ENCODE measurements around the gene NEDD8. TPM values are rescaled to one million over a fixed set of nuclear protein-coding genes. Genes with fewer than 3 reads are reported as not detected.

The NEDD8 gene
- total and polyA plus RNA-seq, 2 donors (not counting 1 experiment from before 2014, with no cell fraction given) = 145 to 441 TPM

Other genes starting within 250 kb of the NEDD8 start
Only the 30 nearest of the 34 such genes appear.
- 0.17 and 0.26 TPM in 2 replicates for gene CARMIL3, start 180.4 kb downstream of the NEDD8 start, total RNA-seq
- 0.11 TPM in 1 of 2 replicates, not detected in the other for gene CARMIL3, start 180.4 kb downstream of the NEDD8 start, polyA plus RNA-seq
- gene CPNE6, start 160.8 kb downstream of the NEDD8 start, total RNA-seq = not detected in 2 replicates
- gene CPNE6, start 160.8 kb downstream of the NEDD8 start, polyA plus RNA-seq = not detected in 2 replicates
- 33.9 and 71.3 TPM in 2 replicates for gene PCK2, start 138.1 kb downstream of the NEDD8 start, total RNA-seq
- gene PCK2, start 138.1 kb downstream of the NEDD8 start, polyA plus RNA-seq = 12.7 and 15.9 TPM in 2 replicates
- 52.9 and 68.0 TPM in 2 replicates for gene DCAF11, start 117.6 kb downstream of the NEDD8 start, total RNA-seq
- gene DCAF11, start 117.6 kb downstream of the NEDD8 start, polyA plus RNA-seq = 18.4 and 21.7 TPM in 2 replicates
- gene NRL, start 117.4 kb downstream of the NEDD8 start, total RNA-seq = 0.77 and 0.99 TPM in 2 replicates
- 0.45 and 0.49 TPM in 2 replicates for gene NRL, start 117.4 kb downstream of the NEDD8 start, polyA plus RNA-seq
- under 0.01 TPM in 1 of 2 replicates, not detected in the other for gene FITM1, start 101.7 kb downstream of the NEDD8 start, total RNA-seq
- gene FITM1, start 101.7 kb downstream of the NEDD8 start, polyA plus RNA-seq = not detected in 2 replicates
- 172 and 177 TPM in 2 replicates for gene PSME1, start 96.2 kb downstream of the NEDD8 start, total RNA-seq
- 221 and 266 TPM in 2 replicates for gene PSME1, start 96.2 kb downstream of the NEDD8 start, polyA plus RNA-seq
- 12.3 and 18.0 TPM in 2 replicates for gene EMC9, start 90.8 kb downstream of the NEDD8 start, total RNA-seq
- 6.6 and 10.2 TPM in 2 replicates for gene EMC9, start 90.8 kb downstream of the NEDD8 start, polyA plus RNA-seq
- 82.7 and 148 TPM in 2 replicates for gene PSME2, start 85.8 kb downstream of the NEDD8 start, total RNA-seq
- 132 and 175 TPM in 2 replicates for gene PSME2, start 85.8 kb downstream of the NEDD8 start, polyA plus RNA-seq
- gene RNF31, start 84.9 kb downstream of the NEDD8 start, total RNA-seq = 25.4 and 30.3 TPM in 2 replicates
- gene RNF31, start 84.9 kb downstream of the NEDD8 start, polyA plus RNA-seq = 9.2 and 14.8 TPM in 2 replicates
- gene IRF9, start 71.1 kb downstream of the NEDD8 start, total RNA-seq = 110 and 142 TPM in 2 replicates
- gene IRF9, start 71.1 kb downstream of the NEDD8 start, polyA plus RNA-seq = 70.4 and 79.9 TPM in 2 replicates
- 0.51 and 1.8 TPM in 2 replicates for gene REC8, start 60.3 kb downstream of the NEDD8 start, total RNA-seq
- gene REC8, start 60.3 kb downstream of the NEDD8 start, polyA plus RNA-seq = 1.5 and 2.2 TPM in 2 replicates
- 22.6 and 25.3 TPM in 2 replicates for gene IPO4, start 43.6 kb downstream of the NEDD8 start, total RNA-seq
- gene IPO4, start 43.6 kb downstream of the NEDD8 start, polyA plus RNA-seq = 12.4 and 27.8 TPM in 2 replicates
- 49.6 and 61.6 TPM in 2 replicates for gene TM9SF1, start 36.9 kb downstream of the NEDD8 start, total RNA-seq
- 60.9 and 65.1 TPM in 2 replicates for gene TM9SF1, start 36.9 kb downstream of the NEDD8 start, polyA plus RNA-seq
- under 0.01 and 0.17 TPM in 2 replicates for gene TSSK4, start 26.7 kb downstream of the NEDD8 start, total RNA-seq
- gene TSSK4, start 26.7 kb downstream of the NEDD8 start, polyA plus RNA-seq = not detected in 2 replicates
- gene CHMP4A, start 18.9 kb downstream of the NEDD8 start, total RNA-seq = 22.1 and 24.9 TPM in 2 replicates
- 96.8 and 133 TPM in 2 replicates for gene CHMP4A, start 18.9 kb downstream of the NEDD8 start, polyA plus RNA-seq
- 13.6 and 22.1 TPM in 2 replicates for gene MDP1, start 16.3 kb downstream of the NEDD8 start, total RNA-seq
- 14.4 TPM in 2 replicates for gene MDP1, start 16.3 kb downstream of the NEDD8 start, polyA plus RNA-seq
- 128 and 147 TPM in 2 replicates for gene GMPR2, start 562 bp upstream of the NEDD8 start, total RNA-seq
- 68.3 and 80.2 TPM in 2 replicates for gene GMPR2, start 562 bp upstream of the NEDD8 start, polyA plus RNA-seq
- gene TINF2, start 10.3 kb upstream of the NEDD8 start, total RNA-seq = 54.7 and 61.4 TPM in 2 replicates
- 42.6 and 47.7 TPM in 2 replicates for gene TINF2, start 10.3 kb upstream of the NEDD8 start, polyA plus RNA-seq
- 0.51 and 0.83 TPM in 2 replicates for gene TGM1, start 30.8 kb upstream of the NEDD8 start, total RNA-seq
- gene TGM1, start 30.8 kb upstream of the NEDD8 start, polyA plus RNA-seq = 1.3 and 1.4 TPM in 2 replicates
- 14.1 and 21.0 TPM in 2 replicates for gene RABGGTA, start 39.2 kb upstream of the NEDD8 start, total RNA-seq
- gene RABGGTA, start 39.2 kb upstream of the NEDD8 start, polyA plus RNA-seq = 15.1 and 19.4 TPM in 2 replicates
- 6.9 and 10.7 TPM in 2 replicates for gene DHRS1, start 67.4 kb upstream of the NEDD8 start, total RNA-seq
- gene DHRS1, start 67.4 kb upstream of the NEDD8 start, polyA plus RNA-seq = 21.0 and 24.5 TPM in 2 replicates
- 16.2 and 16.7 TPM in 2 replicates for gene NOP9, start 67.5 kb upstream of the NEDD8 start, total RNA-seq
- gene NOP9, start 67.5 kb upstream of the NEDD8 start, polyA plus RNA-seq = 8.0 and 13.5 TPM in 2 replicates
- gene CIDEB, start 75.6 kb upstream of the NEDD8 start, total RNA-seq = 0.33 and 0.51 TPM in 2 replicates
- gene CIDEB, start 75.6 kb upstream of the NEDD8 start, polyA plus RNA-seq = 0.35 and 0.42 TPM in 2 replicates
- gene LTB4R2, start 77.8 kb upstream of the NEDD8 start, total RNA-seq = 1.3 and 1.8 TPM in 2 replicates
- gene LTB4R2, start 77.8 kb upstream of the NEDD8 start, polyA plus RNA-seq = 0.23 and 0.28 TPM in 2 replicates
- gene LTB4R, start 79.1 kb upstream of the NEDD8 start, total RNA-seq = 0.66 and 1.0 TPM in 2 replicates
- 0.49 and 0.62 TPM in 2 replicates for gene LTB4R, start 79.1 kb upstream of the NEDD8 start, polyA plus RNA-seq
- gene ADCY4, start 102.7 kb upstream of the NEDD8 start, total RNA-seq = 1.3 and 7.4 TPM in 2 replicates
- 0.43 and 1.4 TPM in 2 replicates for gene ADCY4, start 102.7 kb upstream of the NEDD8 start, polyA plus RNA-seq
- 0.26 and 0.33 TPM in 2 replicates for gene RIPK3, start 107.6 kb upstream of the NEDD8 start, total RNA-seq
- 0.20 and 0.34 TPM in 2 replicates for gene RIPK3, start 107.6 kb upstream of the NEDD8 start, polyA plus RNA-seq
- gene NFATC4, start 135.8 kb upstream of the NEDD8 start, total RNA-seq = 33.1 and 59.9 TPM in 2 replicates
- 23.8 and 27.1 TPM in 2 replicates for gene NFATC4, start 135.8 kb upstream of the NEDD8 start, polyA plus RNA-seq
- 8.2 and 16.2 TPM in 2 replicates for gene NYNRIN, start 166.6 kb upstream of the NEDD8 start, total RNA-seq
- 7.2 and 7.7 TPM in 2 replicates for gene NYNRIN, start 166.6 kb upstream of the NEDD8 start, polyA plus RNA-seq

Measured in fibroblast of lung (primary cell).